ENCODE data around the gene LRP5.
"Not testable (repeated sequence)": the region's sequence is repeated elsewhere in the genome, so short reads cannot be mapped to it uniquely, and the experiment has no call there.

The LRP5 gene

GRCh38 chr11:68392822-68393221 lies 80.4 kb downstream of the LRP5 start:
- no peak for DNase-seq (ENCODE audit: low read depth)

GRCh38 chr11:68396516-68396915 lies 84.1 kb downstream of the LRP5 start:
- no peak for DNase-seq (ENCODE audit: low read depth)

DNA sequence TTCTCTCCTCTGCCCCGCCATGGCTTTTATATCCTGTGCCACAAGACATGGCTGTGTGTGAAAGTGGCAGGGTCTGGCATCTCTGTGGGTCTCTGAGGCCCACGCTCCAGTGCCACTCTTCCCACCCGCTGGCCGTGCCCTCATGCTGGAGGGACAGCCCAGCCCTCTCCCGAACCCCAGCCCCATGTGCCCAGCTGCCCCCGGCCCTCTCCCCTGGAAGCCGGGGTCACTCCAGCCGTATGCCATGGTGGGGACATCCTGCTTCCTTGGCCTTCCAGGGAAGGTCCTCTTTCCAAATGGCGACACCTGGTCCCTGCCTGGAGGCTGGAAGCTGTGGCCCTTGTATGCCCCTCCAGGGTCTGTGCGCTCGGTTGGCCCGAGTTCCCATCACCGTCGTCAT lies 84.9 kb downstream of the LRP5 start:
- no peak for DNase-seq (ENCODE audit: low read depth)

DNA sequence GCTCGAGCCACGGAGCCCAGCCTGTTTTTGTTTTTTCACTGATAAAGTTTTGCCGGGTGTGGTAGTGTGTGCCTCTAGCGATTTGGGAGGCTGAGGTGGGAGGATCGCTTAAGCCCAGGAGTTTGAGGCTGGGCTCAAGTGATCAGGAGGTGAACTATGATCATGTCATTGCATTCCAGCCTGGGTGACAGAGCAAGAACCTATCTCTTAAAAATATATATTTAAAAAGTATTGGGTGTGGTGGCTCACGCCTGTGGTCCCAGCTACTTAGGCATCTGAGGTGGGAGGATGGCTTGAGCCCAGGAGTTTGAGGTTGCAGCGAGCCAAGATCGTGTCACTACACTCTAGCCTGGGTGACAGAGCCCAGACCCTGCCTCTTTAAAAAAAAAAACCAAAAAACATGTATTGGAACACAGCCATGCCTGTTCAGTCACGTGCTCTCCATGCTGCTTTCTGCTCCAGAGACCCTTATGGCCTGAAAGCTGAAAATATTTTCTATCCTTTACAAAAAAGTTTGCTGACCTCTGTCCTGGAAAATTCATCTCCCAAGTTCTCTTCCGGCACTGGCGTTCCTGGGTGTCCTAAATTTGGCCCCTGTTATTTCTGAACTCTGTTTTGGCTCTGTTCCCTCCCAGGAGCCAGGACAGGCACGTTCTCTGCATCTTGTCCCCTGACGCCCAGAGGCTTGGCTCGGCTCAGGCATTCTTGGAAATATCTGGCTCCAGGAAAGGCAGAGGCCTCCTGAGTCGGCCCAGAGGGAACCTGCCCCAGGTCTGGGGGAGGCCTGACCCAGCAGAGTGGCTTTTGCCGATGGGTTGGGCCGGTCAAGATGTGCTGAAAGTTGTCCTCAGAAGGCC lies 86.8 kb downstream of the LRP5 start:
- no peak for DNase-seq (ENCODE audit: low read depth)

- DNase-seq (ENCODE audit: low read depth) = no peak
Measured at GRCh38 chr11:68399916-68400315, 87.5 kb downstream of the LRP5 start.

DNA sequence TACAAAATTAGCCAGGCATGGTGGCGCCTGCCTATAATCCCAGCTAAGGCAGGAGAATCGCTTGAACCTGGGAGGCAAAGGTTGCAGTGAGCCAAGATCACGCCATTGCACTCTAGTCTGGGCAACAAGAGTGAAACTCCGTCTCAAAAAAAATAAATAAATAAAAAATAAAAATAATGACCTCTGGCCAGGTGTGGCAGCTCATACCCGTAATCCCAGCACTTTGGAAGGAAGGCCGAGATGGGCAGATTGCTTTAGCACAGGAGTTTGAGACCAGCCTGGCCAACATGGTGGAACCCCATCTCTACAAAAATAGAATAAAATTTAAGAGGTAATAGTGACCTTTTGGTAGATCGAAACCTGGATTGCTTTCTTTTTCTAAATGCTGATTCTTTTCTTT lies 88.2 kb downstream of the LRP5 start:
- not testable (repeated sequence) for DNase-seq (ENCODE audit: low read depth)

DNA sequence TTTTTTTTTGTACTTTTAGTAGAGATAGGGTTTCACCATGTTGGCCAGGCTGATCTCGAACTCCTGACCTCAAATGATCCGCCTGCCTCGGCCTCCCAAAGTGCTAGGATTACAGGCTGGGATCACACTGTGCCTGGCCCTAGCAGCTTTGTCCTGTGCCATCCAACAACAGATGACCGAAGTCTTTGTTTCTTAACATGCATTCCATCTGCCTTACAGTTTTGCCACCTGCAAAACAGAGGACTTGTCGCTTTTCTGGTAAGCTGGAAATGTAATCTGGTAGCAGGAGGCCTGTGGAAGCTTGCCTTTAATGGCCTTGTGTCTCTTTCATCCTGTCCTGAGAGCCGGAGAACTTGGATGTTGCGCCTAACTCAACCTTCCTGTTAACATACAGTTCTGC lies 89.5 kb downstream of the LRP5 start:
- DNase-seq (ENCODE audit: low read depth) = no peak

DNA sequence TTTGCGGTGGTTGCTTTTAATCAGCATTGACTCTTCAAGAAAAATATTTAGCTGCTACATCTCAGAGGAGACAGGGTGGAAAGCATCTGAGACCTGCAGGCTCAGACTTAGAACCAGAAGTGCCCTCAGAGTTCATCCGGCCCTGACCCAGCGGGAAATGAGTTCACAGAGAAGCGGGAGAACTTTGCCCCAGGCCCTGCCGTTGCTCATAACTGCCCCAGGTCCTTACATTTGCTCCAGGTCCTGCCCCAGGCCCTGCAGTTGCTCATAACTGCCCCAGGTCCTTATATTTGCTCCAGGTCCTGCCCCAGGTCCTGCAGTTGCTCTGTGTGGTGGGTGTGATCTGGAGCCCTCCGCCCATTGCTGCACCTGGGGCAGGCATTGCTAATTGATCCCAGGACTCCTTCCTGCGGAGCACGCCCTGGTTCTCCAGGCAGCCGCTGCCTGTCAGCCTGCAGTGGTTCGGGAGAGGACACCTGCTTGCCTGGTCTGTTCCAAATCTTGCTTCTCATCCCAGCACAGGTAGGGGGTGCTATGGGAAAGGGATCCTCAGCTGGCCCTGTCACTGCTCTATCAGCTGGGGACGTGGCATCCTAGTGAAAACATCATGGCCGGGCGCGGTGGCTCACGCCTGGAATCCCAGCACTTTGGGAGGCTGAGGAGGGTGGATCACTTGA lies 90.1 kb downstream of the LRP5 start:
- no peak for DNase-seq (ENCODE audit: low read depth)

DNA sequence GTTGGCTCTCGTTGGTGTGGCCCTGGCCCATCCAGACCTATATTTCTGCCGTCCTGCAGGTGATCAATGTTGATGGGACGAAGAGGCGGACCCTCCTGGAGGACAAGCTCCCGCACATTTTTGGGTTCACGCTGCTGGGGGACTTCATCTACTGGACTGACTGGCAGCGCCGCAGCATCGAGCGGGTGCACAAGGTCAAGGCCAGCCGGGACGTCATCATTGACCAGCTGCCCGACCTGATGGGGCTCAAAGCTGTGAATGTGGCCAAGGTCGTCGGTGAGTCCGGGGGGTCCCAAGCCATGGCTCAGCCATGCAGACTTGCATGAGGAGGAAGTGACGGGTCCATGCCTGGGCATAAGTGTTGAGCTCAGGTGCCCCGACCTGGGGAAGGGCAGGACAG lies 91.0 kb downstream of the LRP5 start:
- DNase-seq (ENCODE audit: low read depth) = no peak

- DNase-seq (ENCODE audit: low read depth) = no peak
Measured at GRCh38 chr11:68403831-68404230, 91.4 kb downstream of the LRP5 start.

GRCh38 chr11:68406324-68407313 lies 94.2 kb downstream of the LRP5 start:
- DNase-seq (ENCODE audit: low read depth) = no peak

DNA sequence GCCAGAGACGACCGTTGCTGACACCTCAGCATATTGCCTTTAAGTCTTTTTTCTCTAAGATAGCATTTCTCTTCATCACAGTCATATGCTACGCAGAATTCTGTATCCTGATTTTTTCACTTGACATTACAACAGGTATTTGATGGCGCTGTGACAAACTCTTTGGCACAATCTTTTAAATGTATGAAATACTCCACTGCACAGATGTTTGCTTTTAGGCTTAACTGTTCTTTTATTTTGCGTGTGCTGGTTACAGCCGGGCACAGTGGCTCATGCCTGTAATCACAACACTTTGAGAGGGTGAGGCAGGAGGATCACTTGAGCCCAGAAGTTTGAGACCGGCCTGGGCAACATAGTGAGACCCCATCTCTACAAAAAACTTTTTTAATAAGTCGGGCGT lies 96.1 kb downstream of the LRP5 start:
- no peak for DNase-seq (ENCODE audit: low read depth)

- DNase-seq (ENCODE audit: low read depth) = no peak
Measured at GRCh38 chr11:68409748-68410344, 97.5 kb downstream of the LRP5 start.

- DNase-seq (ENCODE audit: low read depth) = no peak
Measured at GRCh38 chr11:68411501-68411991, 99.2 kb downstream of the LRP5 start.

GRCh38 chr11:68412593-68413475 lies 100.4 kb downstream of the LRP5 start:
- DNase-seq (ENCODE audit: low read depth) = peak; percentile 97

- DNase-seq (ENCODE audit: low read depth) = no peak
Measured at GRCh38 chr11:68413591-68413999, 101.2 kb downstream of the LRP5 start.

DNA sequence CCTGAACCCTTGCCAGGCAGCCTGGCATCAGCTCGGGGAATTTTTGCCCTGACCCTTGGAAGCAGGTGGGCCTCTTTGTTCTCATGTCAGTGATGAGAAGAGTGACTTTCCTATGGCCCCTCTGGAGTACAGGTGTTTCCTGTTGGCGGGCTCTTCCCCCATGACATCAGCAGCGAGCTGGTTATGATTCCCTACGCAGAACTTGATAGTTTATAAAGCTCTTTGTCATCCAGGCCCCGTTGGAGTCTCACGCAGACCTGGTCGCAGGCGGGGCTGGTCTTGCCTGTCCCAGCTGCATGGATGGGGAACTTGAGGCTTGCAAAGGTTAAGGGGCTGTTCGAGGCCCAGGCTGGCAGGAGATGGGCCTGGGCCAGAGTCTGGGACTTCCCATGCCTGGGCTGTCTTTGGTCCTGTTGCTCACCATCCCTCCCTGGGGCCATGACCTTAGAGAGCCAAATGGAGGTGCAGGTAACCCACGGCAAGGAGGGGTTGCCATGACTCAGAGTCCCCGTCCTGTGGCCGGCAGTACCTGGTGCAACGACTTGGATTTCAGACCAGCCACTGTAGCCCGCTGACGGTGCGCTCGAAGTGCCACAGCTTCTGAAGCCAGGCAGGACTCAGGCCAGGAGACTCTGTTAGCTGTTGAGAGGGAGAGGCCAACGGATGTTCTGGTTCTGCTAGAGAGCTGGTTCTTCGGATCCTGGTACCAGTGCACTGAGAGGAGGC lies 102.3 kb downstream of the LRP5 start:
- no peak for DNase-seq (ENCODE audit: low read depth)

- no peak for DNase-seq (ENCODE audit: low read depth)
Measured at GRCh38 chr11:68416070-68416578, 103.7 kb downstream of the LRP5 start.

DNA sequence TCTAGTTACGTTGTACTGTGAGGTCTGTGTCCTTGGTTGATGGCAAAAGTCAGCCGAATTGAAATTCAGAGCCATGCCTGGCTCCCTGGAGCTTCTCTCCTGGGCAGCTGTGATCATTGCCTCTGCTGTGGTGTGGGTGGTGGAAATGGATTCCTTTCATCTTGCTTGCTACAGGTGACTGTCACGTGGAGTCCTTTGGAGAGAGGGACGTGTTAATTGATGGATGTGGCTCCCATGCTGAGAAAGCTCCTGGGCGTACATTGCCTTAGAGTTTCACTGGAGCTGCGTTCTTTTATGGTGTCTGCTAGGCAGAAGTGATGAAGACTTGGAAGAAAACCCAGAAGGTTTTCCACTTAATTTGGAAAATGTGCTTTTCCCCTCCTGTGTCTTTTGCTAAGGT lies 106.3 kb downstream of the LRP5 start:
- DNase-seq (ENCODE audit: low read depth) = no peak

DNA sequence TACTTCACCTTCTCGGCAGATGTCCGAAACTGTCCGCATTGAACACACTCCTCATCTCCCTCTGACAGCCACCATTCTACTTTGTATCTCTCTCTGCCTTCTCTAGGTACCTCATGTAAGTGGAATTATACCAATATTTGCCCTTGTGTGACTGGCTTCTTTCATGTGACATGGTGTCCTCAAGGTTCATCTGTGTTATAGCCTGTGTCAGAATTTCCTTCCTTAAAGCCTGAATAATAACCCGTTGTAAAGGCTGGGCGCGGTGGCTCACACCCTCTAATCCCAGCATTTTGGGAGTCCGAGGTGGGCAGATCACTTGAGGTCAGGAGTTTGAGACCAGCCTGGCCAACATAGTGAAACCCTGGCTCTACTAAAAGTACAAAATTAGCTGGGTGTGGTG lies 107.8 kb downstream of the LRP5 start:
- no peak for DNase-seq (ENCODE audit: low read depth)
